ENCODE measurements around the gene TMEM164. TPM values are rescaled to one million over a fixed set of nuclear protein-coding genes. Genes with fewer than 3 reads are reported as not detected.

TMEM164 gene
- total and polyA plus RNA-seq, 2 of the 4 experiments (the other 2 are of a cell fraction), result 6.3 to 7.1 TPM

GRCh38 chrX:110178179-110178865, 175.4 kb downstream of the TMEM164 start:
- ATAC-seq (ENCODE audit: low read depth), result no peak
- in situ Hi-C loops (cut with MboI; ENCODE audit: low sequenced_read_pairs), result no loop called here

More at GRCh38 chrX:110178179-110178865, 175.4 kb downstream of the TMEM164 start:
- no peak overlapping the region for H2BK5ac ChIP-seq (ENCODE audit: low read depth, low read length, poor library complexity, severe bottlenecking)
- no peak overlapping the region for H3K4me3 ChIP-seq (ENCODE audit: insufficient read depth, low read depth, low read length)
- no peak overlapping the region for H2BK120ac ChIP-seq (ENCODE audit: low read depth, low read length)
- no peak overlapping the region for H2BK20ac ChIP-seq (ENCODE audit: low read depth, low read length)
- peaks cover 9% of the 10 kb centered on the region for H3K4me1 ChIP-seq (ENCODE audit: control insufficient read depth, insufficient read depth, low read length)
- 0 out of 2 replicates have a peak, but pooled peaks cover 3% of the 10 kb centered on the region for H3K36me3 ChIP-seq (ENCODE audit: control insufficient read depth, insufficient read depth, low read length)
- H3K27me3 ChIP-seq (ENCODE audit: control insufficient read depth, insufficient read depth, low read length), result no peaks in the 10 kb centered on the region; the same call in 1 of the 2 replicates
- H4K20me1 ChIP-seq (ENCODE audit: insufficient read depth, low read length), result 0 out of 2 replicates have a peak, but pooled peaks cover 4% of the 10 kb centered on the region
- POLR2A ChIA-PET (ENCODE audit: unreplicated experiment), result no interaction called here
- H3K4me2 ChIP-seq (ENCODE audit: low read depth, low read length), result no peak overlapping the region
- H3K9ac ChIP-seq (ENCODE audit: low read depth, low read length), result no peak overlapping the region
- intact Hi-C loops (cut with micrococcal nuclease) (no loop called here), dilution Hi-C loops (cut with HindIII; ENCODE audit: low sequenced_read_pairs, unreplicated experiment) (no loop called here)
- peaks cover 0 to 14% of the 10 kb centered on the region in 2 experiments; a peak in 2 of 4 replicates for H3K79me1 ChIP-seq (ENCODE audit: low read depth in 1 of 2, low read length in 2 of 2)
- no peak overlapping the region; a peak in 1 of 4 replicates for H4K8ac ChIP-seq (ENCODE audit: low read depth in 2 of 2, low read length in 2 of 2)
- 92% methylated on average over 2 of the region's 5 CpGs; no CpG with 5 or more reads in 1 of the 2 experiments for WGBS, 2 experiments (ENCODE audit: extremely low coverage in 2 of 2, insufficient read length in 1 of 2)
- TF ChIP-seq MXI1 (IDR thresholded peaks at IDR 0.05; ENCODE audit: borderline replicate concordance, low read depth, low read length), result no peak
- TF ChIP-seq, protein P1, sequence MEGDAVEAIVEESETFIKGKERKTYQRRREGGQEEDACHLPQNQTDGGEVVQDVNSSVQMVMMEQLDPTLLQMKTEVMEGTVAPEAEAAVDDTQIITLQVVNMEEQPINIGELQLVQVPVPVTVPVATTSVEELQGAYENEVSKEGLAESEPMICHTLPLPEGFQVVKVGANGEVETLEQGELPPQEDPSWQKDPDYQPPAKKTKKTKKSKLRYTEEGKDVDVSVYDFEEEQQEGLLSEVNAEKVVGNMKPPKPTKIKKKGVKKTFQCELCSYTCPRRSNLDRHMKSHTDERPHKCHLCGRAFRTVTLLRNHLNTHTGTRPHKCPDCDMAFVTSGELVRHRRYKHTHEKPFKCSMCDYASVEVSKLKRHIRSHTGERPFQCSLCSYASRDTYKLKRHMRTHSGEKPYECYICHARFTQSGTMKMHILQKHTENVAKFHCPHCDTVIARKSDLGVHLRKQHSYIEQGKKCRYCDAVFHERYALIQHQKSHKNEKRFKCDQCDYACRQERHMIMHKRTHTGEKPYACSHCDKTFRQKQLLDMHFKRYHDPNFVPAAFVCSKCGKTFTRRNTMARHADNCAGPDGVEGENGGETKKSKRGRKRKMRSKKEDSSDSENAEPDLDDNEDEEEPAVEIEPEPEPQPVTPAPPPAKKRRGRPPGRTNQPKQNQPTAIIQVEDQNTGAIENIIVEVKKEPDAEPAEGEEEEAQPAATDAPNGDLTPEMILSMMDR (conservative IDR thresholded peaks at IDR 0.05; ENCODE audit: low read depth, low read length), result no peak
- TF ChIP-seq USF2 (IDR thresholded peaks at IDR 0.05; ENCODE audit: low read depth, low read length), result no peak
- TF ChIP-seq RFX5 (IDR thresholded peaks at IDR 0.05; ENCODE audit: low read depth, low read length), result no peak
- no peak for TF ChIP-seq CHD1 (IDR thresholded peaks at IDR 0.05; ENCODE audit: low read depth, low read length)
- H3K23ac ChIP-seq (ENCODE audit: low read depth, low read length), result no peak overlapping the region
- H2AFZ ChIP-seq (replicated peaks; ENCODE audit: low read length, poor library complexity), result no peak overlapping the region
- no peak overlapping the region for H3K56ac ChIP-seq (ENCODE audit: extremely low read depth, insufficient read depth, low read length)
- H2AK5ac ChIP-seq (ENCODE audit: low read depth, low read length), result no peak overlapping the region
- H2BK15ac ChIP-seq (ENCODE audit: low read depth, low read length), result no peak overlapping the region
- H3K4ac ChIP-seq (ENCODE audit: low read depth, low read length), result no peak overlapping the region
- H3K18ac ChIP-seq (ENCODE audit: low read depth, low read length), result no peak overlapping the region
- CTCF ChIA-PET, result no interaction called here
- no peak overlapping the region for H4K91ac ChIP-seq (ENCODE audit: insufficient read depth, low read depth, low read length)
- no peak overlapping the region for H3K14ac ChIP-seq (replicated peaks; ENCODE audit: low read depth, low read length)
- H3K9me3 ChIP-seq (ENCODE audit: control insufficient read depth, insufficient read depth, low read length), result no peaks in the 10 kb centered on the region; the same call in 1 of the 2 replicates
- no peak overlapping the region for H4K5ac ChIP-seq (ENCODE audit: low read depth, low read length)
- H3K27ac ChIP-seq (ENCODE audit: insufficient read depth, low read length), result no peak overlapping the region
- H2AK9ac ChIP-seq (replicated peaks; ENCODE audit: low read depth, low read length, poor library complexity), result no peak overlapping the region
- H3K9me1 ChIP-seq (ENCODE audit: insufficient read depth, low read length), result peaks cover 15% of the 10 kb centered on the region
- DNase-seq, result no peak
- no TSS peak for BruUV-seq (replicated peaks)

All from IMR-90 (cell line).